ENCODE data around the gene GPR55. TPM values are rescaled to one million over a fixed set of nuclear protein-coding genes. Genes with fewer than 3 reads are reported as not detected.

Gene GPR55
- total and polyA plus RNA-seq, 12 donors = 0.07 to 0.24 (median 0.14) TPM; not detected in 7

DNA sequence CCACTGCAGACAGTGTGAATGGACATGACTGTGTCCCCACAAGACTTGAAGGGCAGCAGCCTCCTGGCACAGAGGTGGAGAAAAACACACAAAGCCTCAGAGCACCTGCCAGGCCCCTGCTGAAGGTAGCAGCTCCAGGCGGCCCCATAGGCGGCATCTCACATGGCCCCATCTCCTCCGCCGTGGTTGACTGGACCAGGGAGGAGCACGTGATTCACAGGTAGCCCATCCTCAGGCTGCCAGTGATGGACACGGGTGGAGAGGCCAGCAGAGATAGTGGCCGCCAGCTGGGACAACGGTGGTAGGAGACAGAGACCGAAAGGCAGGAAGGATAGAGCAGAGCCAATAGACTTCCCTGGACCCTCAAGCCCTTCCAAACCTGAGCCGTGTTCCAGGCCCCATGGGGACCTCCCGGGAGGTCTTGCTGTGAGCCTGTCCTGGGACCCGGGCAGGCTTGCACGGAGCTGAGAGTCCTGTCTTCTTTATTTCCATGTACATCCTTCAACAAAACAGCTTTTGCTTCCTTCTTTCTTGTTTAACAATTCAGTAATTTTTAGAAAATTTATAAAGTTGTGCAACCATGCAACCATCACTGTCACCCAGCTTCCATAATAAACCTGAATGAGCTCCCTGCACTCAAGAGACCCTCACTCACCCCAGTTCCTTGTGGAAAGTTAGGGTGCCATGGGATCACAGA, 26.9 kb downstream of the GPR55 start:
- peak in 3 of 7 donors; percentile 7 to 38 (median 13) for DNase-seq
- Histone ChIP-seq H3K36me3 (replicated peaks in 1 of 2) (no peaks in the 10 kb centered on the region), H3K27me3 (no peaks in the 10 kb centered on the region), H3K27ac (no peak overlapping the region), H3K4me1 (replicated peaks in 1 of 2) (no peaks in the 10 kb centered on the region), H3K4me3 (no peak overlapping the region), H3K9me3 (replicated peaks in 1 of 3) (no peaks in the 10 kb centered on the region)
- no peak for TF ChIP-seq CTCF (IDR thresholded peaks at IDR 0.05)
- TF ChIP-seq POLR2A (IDR thresholded peaks at IDR 0.05) = no peak
- intact Hi-C loops (cut with DNase I) = no loop called here
- WGBS, 4 donors = 84 to 94% (median 89%) methylated on average over 8 to 13 of the region's 13 CpGs

DNA sequence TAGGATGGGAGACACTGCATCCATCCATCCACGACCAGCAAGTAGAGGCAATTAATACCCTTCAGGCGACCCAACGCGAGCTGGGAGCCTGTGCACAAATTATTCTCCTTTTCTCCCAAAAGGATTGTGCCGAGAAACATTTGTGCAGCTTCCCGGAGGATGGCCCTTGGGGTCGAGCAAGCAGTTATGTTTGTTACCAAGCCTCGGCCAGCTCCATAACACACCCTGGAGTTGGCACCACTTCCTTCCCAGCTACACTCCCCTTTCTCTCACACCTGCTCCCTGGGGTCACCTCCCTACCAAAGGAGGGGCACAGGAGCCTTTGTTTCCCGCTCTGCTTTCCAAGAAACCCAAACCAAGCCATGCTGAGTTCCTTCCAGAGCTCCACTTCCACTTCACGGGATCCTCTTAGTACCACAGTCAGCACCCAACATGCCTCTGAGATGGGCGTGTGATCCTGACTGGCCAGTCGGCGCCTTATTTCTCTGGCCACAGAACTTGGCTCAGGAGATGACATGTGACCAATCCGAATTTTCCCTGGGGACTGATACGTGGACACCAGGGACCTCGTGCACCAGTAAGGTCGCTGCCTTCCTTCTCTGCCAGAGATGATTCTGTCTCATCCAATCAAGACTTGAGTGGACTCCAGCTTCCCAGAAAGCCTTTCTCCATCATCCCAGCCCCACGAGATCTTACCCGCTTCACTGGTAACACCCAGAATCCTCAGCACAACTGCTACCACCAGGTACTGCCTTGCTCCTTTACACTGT, 28.5 kb downstream of the GPR55 start:
- no peaks in the 10 kb centered on the region for H3K4me1 ChIP-seq (replicated peaks in 1 of 2)
- TF ChIP-seq POLR2A (IDR thresholded peaks at IDR 0.05) (no peak), CTCF (IDR thresholded peaks at IDR 0.05) (no peak)
- DNase-seq = peak in 3 of 7 donors; percentile 6 to 27 (median 10)
- intact Hi-C loops (cut with DNase I) = no loop called here
- no peaks in the 10 kb centered on the region for H3K27me3 ChIP-seq
- H3K9me3 ChIP-seq (replicated peaks in 1 of 3) = no peaks in the 10 kb centered on the region
- no peak overlapping the region for H3K4me3 ChIP-seq
- no peak overlapping the region for H3K27ac ChIP-seq
- H3K36me3 ChIP-seq (replicated peaks in 1 of 2) = no peaks in the 10 kb centered on the region
- 79 to 83% (median 81%) methylated on average over 19 of the region's 19 CpGs for WGBS, 4 donors

DNA sequence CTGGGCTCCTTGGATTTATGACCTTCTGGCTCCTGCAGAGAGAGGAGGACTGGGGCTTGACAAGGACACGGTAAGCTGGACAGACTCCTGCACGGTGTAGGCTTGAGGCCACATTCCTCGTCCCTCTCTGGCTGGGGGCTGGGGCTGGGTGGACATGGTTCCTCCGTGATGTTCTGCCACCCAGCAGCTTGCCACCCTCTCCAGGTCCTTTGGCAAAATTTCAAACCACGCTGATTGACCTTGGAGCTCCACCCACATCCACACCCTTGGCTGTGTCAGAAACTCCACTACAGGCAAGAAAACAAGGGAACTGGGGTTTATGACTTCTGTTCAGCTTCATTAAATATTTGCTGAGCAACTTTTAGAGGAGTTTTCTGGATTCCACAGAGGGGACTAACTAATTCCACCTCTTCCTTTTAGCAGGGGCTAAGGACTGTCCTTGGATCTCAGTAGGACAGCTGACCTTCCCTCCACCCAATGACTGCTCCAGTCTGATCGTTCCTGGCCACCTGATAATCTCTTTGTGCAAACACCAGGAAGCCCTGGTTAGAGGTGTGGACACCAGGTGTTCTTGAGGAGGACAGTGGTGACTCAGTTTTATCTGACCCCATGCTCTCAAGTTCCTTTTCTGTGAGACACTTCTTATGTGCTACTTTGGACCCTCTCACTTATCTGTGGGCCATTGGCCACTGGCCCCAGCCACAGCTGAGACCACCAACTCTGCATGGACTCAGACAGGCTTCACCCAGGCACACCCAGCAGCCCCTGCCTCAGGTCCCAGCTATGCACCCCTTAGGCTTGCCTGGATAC, 29.3 kb downstream of the GPR55 start:
- WGBS, 4 donors = 37 to 66% (median 45%) methylated on average over 4 to 6 of the region's 6 CpGs
- DNase-seq = peak in 1 of 7 donors; percentile 33
- Histone ChIP-seq H3K36me3 (replicated peaks in 1 of 2) (no peaks in the 10 kb centered on the region), H3K4me3 (no peak overlapping the region), H3K4me1 (replicated peaks in 1 of 2) (no peaks in the 10 kb centered on the region), H3K9me3 (replicated peaks in 1 of 3) (no peaks in the 10 kb centered on the region), H3K27me3 (no peaks in the 10 kb centered on the region), H3K27ac (no peak overlapping the region)
- intact Hi-C loops (cut with DNase I) = no loop called here
- TF ChIP-seq POLR2A (IDR thresholded peaks at IDR 0.05) (no peak), CTCF (IDR thresholded peaks at IDR 0.05) (no peak)
